Vagina (tissue), 2 donors: ENCODE data around the gene NAV2. TPM values are rescaled to one million over a fixed set of nuclear protein-coding genes. Genes with fewer than 3 reads are reported as not detected.

Source experiments
- DNase-seq, 2 donors: peaks; one replicate each; pipeline ENCODE4 v3.0.0-alpha.2; 2017; ENCODE audit errors: extremely low spot score in 2 of 2
- H3K27ac ChIP-seq: fragments of 200-600 bp; sonication (generic); one replicate; pipeline ENCODE4 v1.5.1; 2019
- H3K27me3 ChIP-seq: fragments of 200-600 bp; sonication (generic); one replicate; pipeline ENCODE4 v1.5.1; 2019
- H3K36me3 ChIP-seq, 2 donors: fragments of 200-600 bp; sonication (generic); one replicate each; pipeline ENCODE4 v1.5.1; 2017 to 2019
- H3K4me1 ChIP-seq: fragments of 200-600 bp; sonication (generic); one replicate; pipeline ENCODE4 v1.5.1; 2019
- H3K4me3 ChIP-seq, 2 donors: fragments of 200-600 bp; sonication (generic); 1 replicate in 1 of 2; 2 replicates in 1 of 2; pipeline ENCODE4 v1.5.1; 2016 to 2019
- H3K9me3 ChIP-seq: fragments of 200-600 bp; sonication (generic); one replicate; pipeline ENCODE4 v1.5.1; 2019
- CTCF ChIP-seq, 3 experiments: fragments of 450-650 bp in 2 of 3; fragments of 200-600 bp in 1 of 3; sonication (generic) in 1 of 3; IDR thresholded peaks; one replicate each; pipeline ENCODE4 v1.5.1; 2017 to 2019; ENCODE audit warnings: antibody characterized with exemption in 3 of 3, mild to moderate bottlenecking in 2 of 3, moderate library complexity in 2 of 3
- POLR2A ChIP-seq, 2 donors: fragments of 450-650 bp; IDR thresholded peaks; one replicate each; pipeline ENCODE4 v1.6.1; 2017; ENCODE audit warnings: antibody characterized with exemption in 2 of 2, mild to moderate bottlenecking in 2 of 2, moderate library complexity in 2 of 2
- POLR2AphosphoS5 ChIP-seq, 2 donors: sonication (generic); formaldehyde crosslinking; IDR thresholded peaks; one replicate each; pipeline ENCODE4 v1.9.0; 2017; ENCODE audit warnings: antibody characterized with exemption in 2 of 2, mild to moderate bottlenecking in 2 of 2, low read depth in 1 of 2; ENCODE audit not compliant: insufficient read depth in 1 of 2
- intact Hi-C: fragments of 100-400 bp; cut with DNase I; formaldehyde crosslinking; loops from one replicate; pipeline ENCODE4 v1.15.1; 2023
- total RNA-seq: library from RNA; depleted of rRNA; stranded (reverse); fragments of >200 nt; gene quantifications from one replicate; pipeline ENCODE4 v1.2.3, GENCODE V29; 2016

The NAV2 gene
- total RNA-seq, 1 donor from 2014 or later = 25.3 TPM

GRCh38 chr11:19939415-19939929 lies 226.8 kb downstream of the NAV2 start:
- Histone ChIP-seq H3K4me1 (no peaks in the 10 kb centered on the region), H3K4me3 (no peak overlapping the region), H3K36me3 (peaks cover 0 to 1% of the 10 kb centered on the region in 2 donors), H3K27ac (no peak overlapping the region), H3K27me3 (no peaks in the 10 kb centered on the region), H3K9me3 (no peaks in the 10 kb centered on the region)
- DNase-seq = peak; percentile 64 to 77
- TF ChIP-seq POLR2AphosphoS5 (IDR thresholded peaks at IDR 0.05; ENCODE audit: insufficient read depth in 1 of 2, low read depth in 1 of 2) (no peak), CTCF (IDR thresholded peaks at IDR 0.05) (no peak), POLR2A (IDR thresholded peaks at IDR 0.05) (no peak)
- intact Hi-C loops = no loop called here

- H3K4me3 ChIP-seq = no peak overlapping the region
- DNase-seq = peak; percentile 8 to 19
- H3K27me3 ChIP-seq = no peaks in the 10 kb centered on the region
- H3K4me1 ChIP-seq = no peaks in the 10 kb centered on the region
- no peaks in the 10 kb centered on the region for H3K36me3 ChIP-seq
- intact Hi-C loops = no loop called here
- H3K27ac ChIP-seq = no peak overlapping the region
- no peak for TF ChIP-seq POLR2A (IDR thresholded peaks at IDR 0.05)
- no peak for TF ChIP-seq POLR2AphosphoS5 (IDR thresholded peaks at IDR 0.05; ENCODE audit: insufficient read depth in 1 of 2, low read depth in 1 of 2)
- TF ChIP-seq CTCF (IDR thresholded peaks at IDR 0.05) = no peak
- H3K9me3 ChIP-seq = no peaks in the 10 kb centered on the region
Measured at GRCh38 chr11:19940831-19941230, 228.2 kb downstream of the NAV2 start.

- intact Hi-C loops = loop anchor here (5.0 kb wide), 1 partner anchor 181 kb away; no protein-coding TSS in a partner anchor
- Histone ChIP-seq H3K27me3 (no peaks in the 10 kb centered on the region), H3K27ac (no peak overlapping the region), H3K9me3 (no peaks in the 10 kb centered on the region), H3K4me1 (no peaks in the 10 kb centered on the region), H3K4me3 (no peak overlapping the region), H3K36me3 (no peaks in the 10 kb centered on the region)
- DNase-seq = no peak
- TF ChIP-seq POLR2AphosphoS5 (IDR thresholded peaks at IDR 0.05; ENCODE audit: insufficient read depth in 1 of 2, low read depth in 1 of 2) = no peak
- TF ChIP-seq CTCF (IDR thresholded peaks at IDR 0.05) = no peak
- no peak for TF ChIP-seq POLR2A (IDR thresholded peaks at IDR 0.05)
Measured at GRCh38 chr11:19946681-19947080, 234.0 kb downstream of the NAV2 start.

- DNase-seq = peak; percentile 8 to 16
- Histone ChIP-seq H3K4me1 (no peaks in the 10 kb centered on the region), H3K27ac (no peak overlapping the region), H3K36me3 (no peaks in the 10 kb centered on the region), H3K27me3 (no peaks in the 10 kb centered on the region), H3K4me3 (no peak overlapping the region), H3K9me3 (no peaks in the 10 kb centered on the region)
- TF ChIP-seq POLR2A (IDR thresholded peaks at IDR 0.05) (no peak), CTCF (IDR thresholded peaks at IDR 0.05) (no peak), POLR2AphosphoS5 (IDR thresholded peaks at IDR 0.05; ENCODE audit: insufficient read depth in 1 of 2, low read depth in 1 of 2) (no peak)
- intact Hi-C loops = loop anchor here (5.0 kb wide), 1 partner anchor 180 kb away; no protein-coding TSS in a partner anchor
Measured at GRCh38 chr11:19947537-19948114, 235.0 kb downstream of the NAV2 start.

- Histone ChIP-seq H3K36me3 (no peaks in the 10 kb centered on the region), H3K27ac (no peak overlapping the region), H3K27me3 (no peaks in the 10 kb centered on the region), H3K9me3 (no peaks in the 10 kb centered on the region), H3K4me1 (no peaks in the 10 kb centered on the region), H3K4me3 (no peak overlapping the region)
- TF ChIP-seq POLR2AphosphoS5 (IDR thresholded peaks at IDR 0.05; ENCODE audit: insufficient read depth in 1 of 2, low read depth in 1 of 2) (no peak), CTCF (IDR thresholded peaks at IDR 0.05) (no peak)
- DNase-seq = no peak
- intact Hi-C loops = loop anchor here (5.0 kb wide), 1 partner anchor 178 kb away; no protein-coding TSS in a partner anchor
Measured at GRCh38 chr11:19949606-19950005, 237.0 kb downstream of the NAV2 start.
